GM12864 (cell line): ENCODE measurements around the gene ESR1.

Source experiments
- DNase-seq: peaks from one replicate; pipeline ENCODE4 v3.0.0-alpha.2; 2011; ENCODE audit warnings: low read depth
- H3K4me3 ChIP-seq: 2 replicates; pipeline ENCODE4 v1.5.1; 2011; ENCODE audit warnings: mild to moderate bottlenecking, low read depth, low read length, control low read depth
- CTCF ChIP-seq: IDR thresholded peaks from 2 replicates; pipeline ENCODE4 v1.5.1; 2011; ENCODE audit warnings: low read depth, mild to moderate bottlenecking, moderate library complexity, low read length, control low read depth, inconsistent platforms; ENCODE audit errors: missing control alignments

The ESR1 gene

GRCh38 chr6:152059909-152060308, 252.4 kb downstream of the ESR1 start:
- no peak for TF ChIP-seq CTCF

DNA sequence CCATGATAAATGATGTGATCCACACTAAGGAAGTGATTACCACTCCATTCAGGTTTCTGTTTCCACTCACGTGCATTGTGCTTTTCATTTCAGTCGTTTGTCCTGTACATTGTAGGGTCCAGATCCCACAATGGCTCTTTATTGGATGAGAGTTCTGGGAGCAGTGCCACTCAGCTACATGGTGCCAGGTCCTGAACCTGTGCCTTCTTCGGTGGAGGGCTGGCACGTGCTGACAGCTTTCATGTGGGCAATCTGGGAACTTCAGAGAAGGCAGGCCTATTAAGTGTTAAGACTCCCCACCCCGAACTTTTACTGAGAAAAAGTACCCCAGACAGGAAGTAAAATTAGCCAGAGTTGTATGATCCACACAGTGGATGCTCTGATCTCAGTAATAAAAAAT, 255.0 kb downstream of the ESR1 start:
- no peak for DNase-seq

More at GRCh38 chr6:152059909-152060308, 252.4 kb downstream of the ESR1 start:
- no peak overlapping the region for H3K4me3 ChIP-seq
- no peak for DNase-seq

GRCh38 chr6:152063170-152063921, 255.9 kb downstream of the ESR1 start:
- no peak for TF ChIP-seq CTCF
- no peak for DNase-seq
- no peak overlapping the region for H3K4me3 ChIP-seq

More for the DNA sequence above, 255.0 kb downstream of the ESR1 start:
- TF ChIP-seq CTCF = no peak
- H3K4me3 ChIP-seq = no peak overlapping the region

DNA sequence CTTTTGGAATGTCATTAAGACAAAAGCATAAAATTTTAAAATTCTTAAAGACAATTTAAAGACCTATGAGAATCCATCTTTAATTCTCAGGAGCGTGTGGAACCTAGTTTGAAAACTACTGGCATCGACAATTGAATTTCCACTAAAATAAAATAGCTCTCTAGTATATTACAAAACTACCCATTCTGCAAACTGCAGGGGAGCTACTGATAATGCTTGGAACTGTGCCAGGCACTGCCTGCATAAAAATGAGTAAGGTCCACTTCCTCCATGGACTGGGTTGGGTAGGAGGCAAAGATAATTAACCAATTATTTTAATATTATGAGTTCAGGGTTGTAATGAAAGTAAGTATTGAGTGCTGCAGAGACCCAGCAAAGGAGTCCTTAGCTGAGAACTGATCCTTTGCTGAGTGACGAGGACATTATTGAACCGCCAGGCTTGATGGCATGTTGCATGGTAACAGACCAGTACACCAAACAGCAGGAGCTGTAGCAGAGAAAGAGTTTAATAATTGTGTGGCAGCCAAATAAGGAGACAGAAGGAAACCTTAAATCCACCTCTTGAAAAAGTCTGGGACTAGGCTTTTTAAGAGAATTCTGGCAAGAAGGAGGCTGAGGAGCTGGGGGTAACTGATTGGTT, 261.3 kb downstream of the ESR1 start:
- no peak overlapping the region for H3K4me3 ChIP-seq
- no peak for TF ChIP-seq CTCF
- DNase-seq = no peak

GRCh38 chr6:152070556-152070955, 263.1 kb downstream of the ESR1 start:
- no peak for DNase-seq
- TF ChIP-seq CTCF = no peak
- H3K4me3 ChIP-seq = no peak overlapping the region

GRCh38 chr6:152071318-152071717, 263.8 kb downstream of the ESR1 start:
- H3K4me3 ChIP-seq = no peak overlapping the region
- no peak for DNase-seq
- no peak for TF ChIP-seq CTCF
